Measurements from ENCODE around the gene BORCS6. TPM values are rescaled to one million over a fixed set of nuclear protein-coding genes. Genes with fewer than 3 reads are reported as not detected.

BORCS6 gene
- total and polyA plus RNA-seq, 2 donors (not counting 1 experiment from before 2014, with no cell fraction given) = 9.7 to 20.2 TPM

DNA sequence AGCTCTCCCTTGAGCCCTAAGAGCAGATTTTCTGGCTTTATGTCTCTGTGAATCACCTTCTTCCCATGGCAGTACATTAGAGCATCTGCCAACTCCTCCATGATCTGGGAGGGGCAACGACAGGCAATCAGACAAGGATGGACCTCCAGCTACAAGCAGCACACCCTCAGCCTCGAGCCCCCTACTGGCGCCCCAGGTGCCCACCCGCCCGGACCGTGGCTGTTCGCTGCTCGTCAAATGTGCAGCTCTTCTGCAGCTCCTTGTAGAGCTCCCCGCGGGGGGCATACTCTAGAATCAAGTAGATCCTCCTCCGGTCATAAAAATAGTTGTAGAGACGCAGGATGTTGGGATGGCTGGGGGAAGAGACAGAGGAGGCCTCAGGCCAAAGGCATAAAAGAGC lies 16.6 kb upstream of the BORCS6 start:
- H3K36me3 ChIP-seq (replicated peaks in 1 of 2; ENCODE audit: control extremely low read depth in 1 of 2, control insufficient read depth in 1 of 2, extremely low read depth in 1 of 2, insufficient read depth in 2 of 2, low read length in 1 of 2) = no peaks in the 10 kb centered on the region
- no peaks in the 10 kb centered on the region for H3K9me3 ChIP-seq (ENCODE audit: control extremely low read depth in 1 of 3, control insufficient read depth in 2 of 3, insufficient read depth in 1 of 3, low read length in 2 of 3)
- Mint-ChIP-seq H3K4me3 (no peak overlapping the region), H3K27me3 (no peaks in the 10 kb centered on the region), H3K4me1 (peaks cover 15% of the 10 kb centered on the region), H3K9me3 (ENCODE audit: insufficient read depth) (no peaks in the 10 kb centered on the region), H3K27ac (no peak overlapping the region)
- H3K9ac ChIP-seq (ENCODE audit: low read length) = no peak overlapping the region
- ChIA-PET CTCF (interaction anchor here (0.6 to 0.9 kb wide), 2 partner anchors 26 to 45 kb away, joined by 3 read pairs; no protein-coding TSS in a partner anchor), POLR2A (interaction anchor here (0.9 kb wide), 1 partner anchor 10 kb away, joined by 3 read pairs; no protein-coding TSS in a partner anchor)
- H3K79me2 ChIP-seq (ENCODE audit: control insufficient read depth, insufficient read depth, low read length) = peaks cover 5% of the 10 kb centered on the region
- no peak for ATAC-seq (ENCODE audit: low read depth)
- H3K4me3 ChIP-seq (ENCODE audit: control extremely low read depth in 1 of 5, extremely low read depth in 1 of 5, insufficient read depth in 1 of 5, low read depth in 2 of 5, low read length in 4 of 5) = no peak overlapping the region
- H3K27me3 ChIP-seq (replicated peaks in 1 of 4; ENCODE audit: control extremely low read depth in 1 of 4, control insufficient read depth in 3 of 4, insufficient read depth in 4 of 4, low read length in 3 of 4) = no peaks in the 10 kb centered on the region
- DNase-seq = no peak
- H3K4me1 ChIP-seq (ENCODE audit: control insufficient read depth in 2 of 2, insufficient read depth in 2 of 2, low read length in 2 of 2) = peaks cover 9 to 22% of the 10 kb centered on the region in 2 donors
- 99% methylated on average over 9 of the region's 12 CpGs for whole genome bisulfite sequencing (ENCODE audit: insufficient coverage)
- TF ChIP-seq EZH2 (IDR thresholded peaks at IDR 0.05; ENCODE audit: borderline replicate concordance, insufficient read depth, low read depth, low read length, poor library complexity, severe bottlenecking) = no peak
- TF ChIP-seq, protein P1, sequence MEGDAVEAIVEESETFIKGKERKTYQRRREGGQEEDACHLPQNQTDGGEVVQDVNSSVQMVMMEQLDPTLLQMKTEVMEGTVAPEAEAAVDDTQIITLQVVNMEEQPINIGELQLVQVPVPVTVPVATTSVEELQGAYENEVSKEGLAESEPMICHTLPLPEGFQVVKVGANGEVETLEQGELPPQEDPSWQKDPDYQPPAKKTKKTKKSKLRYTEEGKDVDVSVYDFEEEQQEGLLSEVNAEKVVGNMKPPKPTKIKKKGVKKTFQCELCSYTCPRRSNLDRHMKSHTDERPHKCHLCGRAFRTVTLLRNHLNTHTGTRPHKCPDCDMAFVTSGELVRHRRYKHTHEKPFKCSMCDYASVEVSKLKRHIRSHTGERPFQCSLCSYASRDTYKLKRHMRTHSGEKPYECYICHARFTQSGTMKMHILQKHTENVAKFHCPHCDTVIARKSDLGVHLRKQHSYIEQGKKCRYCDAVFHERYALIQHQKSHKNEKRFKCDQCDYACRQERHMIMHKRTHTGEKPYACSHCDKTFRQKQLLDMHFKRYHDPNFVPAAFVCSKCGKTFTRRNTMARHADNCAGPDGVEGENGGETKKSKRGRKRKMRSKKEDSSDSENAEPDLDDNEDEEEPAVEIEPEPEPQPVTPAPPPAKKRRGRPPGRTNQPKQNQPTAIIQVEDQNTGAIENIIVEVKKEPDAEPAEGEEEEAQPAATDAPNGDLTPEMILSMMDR (IDR thresholded peaks at IDR 0.05) = no peak
- no peaks in the 10 kb centered on the region for H4K20me1 ChIP-seq (ENCODE audit: control insufficient read depth, insufficient read depth, low read length, poor library complexity, severe bottlenecking)
- H2AFZ ChIP-seq (ENCODE audit: insufficient read depth, low read depth, low read length, poor library complexity, severe bottlenecking) = no peak overlapping the region
- no peak overlapping the region for H3K4me2 ChIP-seq (replicated peaks; ENCODE audit: low read depth, low read length, poor library complexity, severe bottlenecking)
- intact Hi-C loops (cut with micrococcal nuclease) = no loop called here
- no peak overlapping the region for H3K27ac ChIP-seq (ENCODE audit: low read length in 2 of 2)

DNA sequence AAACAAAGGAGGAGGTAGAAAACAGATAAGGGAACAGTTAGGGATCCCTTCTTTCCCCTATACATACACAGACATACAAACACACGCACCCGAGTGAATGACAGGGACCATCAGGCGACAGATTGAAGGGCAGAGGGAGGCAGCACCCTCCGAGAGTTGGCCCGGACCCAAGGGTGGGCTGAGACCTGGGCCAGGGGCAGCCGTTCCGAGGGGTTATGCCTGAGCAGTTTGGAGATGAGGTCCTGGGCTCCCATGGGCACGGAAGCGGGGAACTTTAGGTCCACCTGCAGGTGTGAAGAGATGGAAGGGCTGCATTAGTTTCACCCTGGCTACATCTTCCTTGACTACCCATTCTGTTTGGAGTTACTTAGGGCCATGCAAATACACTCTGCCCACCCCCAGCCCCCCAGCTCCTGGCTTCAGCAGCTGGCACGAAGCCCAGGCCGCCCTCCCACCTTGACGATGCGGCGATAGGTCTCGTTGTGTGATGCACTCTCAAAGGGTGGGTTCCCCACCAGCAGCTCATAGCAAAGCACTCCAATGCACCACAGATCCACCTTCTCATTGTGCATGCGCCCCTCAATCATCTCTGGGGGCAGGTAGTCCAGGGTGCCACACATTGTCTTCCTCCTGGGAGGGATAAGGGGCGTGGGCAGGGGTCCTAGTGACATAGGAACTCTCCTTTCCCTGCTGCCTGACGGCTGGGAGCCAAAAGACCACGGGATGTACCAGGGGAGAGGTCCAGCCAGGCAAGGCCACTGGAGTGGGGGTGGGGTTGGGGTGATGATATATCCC lies 15.0 kb upstream of the BORCS6 start:
- no peak overlapping the region for H3K9ac ChIP-seq (ENCODE audit: low read length)
- H3K27ac ChIP-seq (ENCODE audit: low read length in 2 of 2) = no peak overlapping the region
- H3K36me3 ChIP-seq (replicated peaks in 1 of 2; ENCODE audit: control extremely low read depth in 1 of 2, control insufficient read depth in 1 of 2, extremely low read depth in 1 of 2, insufficient read depth in 2 of 2, low read length in 1 of 2) = no peaks in the 10 kb centered on the region
- H3K9me3 Mint-ChIP-seq (ENCODE audit: insufficient read depth) = no peaks in the 10 kb centered on the region
- ChIA-PET CTCF (interaction anchor here (1.2 kb wide), 1 partner anchor 13 kb away, joined by 3 read pairs; no protein-coding TSS in a partner anchor), POLR2A (interaction anchor here (1.0 kb wide), 1 partner anchor 14 kb away, joined by 3 read pairs; no protein-coding TSS in a partner anchor)
- no peak overlapping the region for H3K4me3 ChIP-seq (ENCODE audit: control extremely low read depth in 1 of 5, extremely low read depth in 1 of 5, insufficient read depth in 1 of 5, low read depth in 2 of 5, low read length in 4 of 5)
- no peaks in the 10 kb centered on the region for H3K27me3 ChIP-seq (replicated peaks in 1 of 4; ENCODE audit: control extremely low read depth in 1 of 4, control insufficient read depth in 3 of 4, insufficient read depth in 4 of 4, low read length in 3 of 4)
- H2AFZ ChIP-seq (ENCODE audit: insufficient read depth, low read depth, low read length, poor library complexity, severe bottlenecking) = no peak overlapping the region
- no peaks in the 10 kb centered on the region for H3K9me3 ChIP-seq (ENCODE audit: control extremely low read depth in 1 of 3, control insufficient read depth in 2 of 3, insufficient read depth in 1 of 3, low read length in 2 of 3)
- H3K27ac Mint-ChIP-seq = no peak overlapping the region
- peaks cover 2% of the 10 kb centered on the region for H3K79me2 ChIP-seq (ENCODE audit: control insufficient read depth, insufficient read depth, low read length)
- no peak for TF ChIP-seq EZH2 (IDR thresholded peaks at IDR 0.05; ENCODE audit: borderline replicate concordance, insufficient read depth, low read depth, low read length, poor library complexity, severe bottlenecking)
- TF ChIP-seq, protein P1 (IDR thresholded peaks at IDR 0.05) = no peak
- H3K4me2 ChIP-seq (replicated peaks; ENCODE audit: low read depth, low read length, poor library complexity, severe bottlenecking) = no peak overlapping the region
- ATAC-seq (ENCODE audit: low read depth) (no peak), DNase-seq (no peak)
- intact Hi-C loops (cut with micrococcal nuclease) = no loop called here
- H3K4me3 Mint-ChIP-seq = no peak overlapping the region
- H3K4me1 Mint-ChIP-seq = peaks cover 7% of the 10 kb centered on the region
- H3K4me1 ChIP-seq (ENCODE audit: control insufficient read depth in 2 of 2, insufficient read depth in 2 of 2, low read length in 2 of 2) = peaks cover 2 to 16% of the 10 kb centered on the region in 2 donors
- no peaks in the 10 kb centered on the region for H3K27me3 Mint-ChIP-seq
- no peaks in the 10 kb centered on the region for H4K20me1 ChIP-seq (ENCODE audit: control insufficient read depth, insufficient read depth, low read length, poor library complexity, severe bottlenecking)
- 99% methylated on average over 15 of the region's 19 CpGs for WGBS (ENCODE audit: insufficient coverage)
